PC-9 (cell line): ENCODE measurements around the gene HIPK4. TPM values are rescaled to one million over a fixed set of nuclear protein-coding genes. Genes with fewer than 3 reads are reported as not detected.

Experiments used
- BruUV-seq: library from RNA; stranded (reverse); fragments of 400-500 nt; replicated peaks from 2 replicates; lab custom pipeline; 2021; lab: Mats Ljungman, UMichigan
- CTCF ChIA-PET: fragments of 300-600 bp; sonication (Branson Sonifier 250); formaldehyde crosslinking; loops from one replicate; lab custom pipeline; 2022; ENCODE audit warnings: antibody characterized with exemption; lab: Charles Lee
- POLR2A ChIA-PET: fragments of 300-600 bp; sonication (Branson Sonifier 250); formaldehyde crosslinking; loops from one replicate; lab custom pipeline; 2022; ENCODE audit warnings: antibody characterized with exemption; ENCODE audit not compliant: unreplicated experiment; lab: Charles Lee
- DNase-seq, 2 experiments: peaks; one replicate each; pipeline versions ENCODE4 v3.0.0 to v3.0.0-alpha.2; 2015 to 2022; ENCODE audit warnings: mixed read lengths in 1 of 2
- H2AFZ ChIP-seq: fragments of 200-600 bp; sonication (generic); 2 replicates; pipeline ENCODE4 v1.8.1; 2017; ENCODE audit warnings: antibody characterized with exemption
- H3F3A ChIP-seq: fragments of 200-600 bp; sonication (generic); 2 replicates; pipeline ENCODE4 v1.8.1; 2017; ENCODE audit warnings: antibody characterized with exemption, mild to moderate bottlenecking, low read depth; ENCODE audit not compliant: insufficient read depth
- H3K27ac ChIP-seq: fragments of 200-600 bp; sonication (generic); 2 replicates; pipeline ENCODE4 v1.6.1; 2016; ENCODE audit warnings: mixed run types
- H3K27me3 ChIP-seq: fragments of 200-600 bp; sonication (generic); 2 replicates; pipeline ENCODE4 v1.6.1; 2016; ENCODE audit warnings: low read depth, mixed run types; ENCODE audit not compliant: insufficient read depth
- H3K36me3 ChIP-seq: fragments of 200-600 bp; sonication (generic); 2 replicates; pipeline ENCODE4 v1.6.1; 2016; ENCODE audit warnings: low read depth, mixed run types
- H3K4me1 ChIP-seq: fragments of 200-600 bp; sonication (generic); replicated peaks from 2 replicates; pipeline ENCODE4 v1.6.1; 2016; ENCODE audit warnings: mixed run types; ENCODE audit not compliant: insufficient read depth
- H3K4me2 ChIP-seq: fragments of 200-600 bp; sonication (generic); 2 replicates; pipeline ENCODE4 v1.6.1; 2017; ENCODE audit warnings: mixed run types
- H3K4me3 ChIP-seq: fragments of 200-600 bp; sonication (generic); 2 replicates; pipeline ENCODE4 v1.6.1; 2016; ENCODE audit warnings: mixed run types
- H3K79me2 ChIP-seq: fragments of 200-600 bp; sonication (generic); 2 replicates; pipeline ENCODE4 v1.6.1; 2017; ENCODE audit warnings: low read depth, mixed run types
- H3K9me2 ChIP-seq: fragments of 200-600 bp; sonication (generic); 2 replicates; pipeline ENCODE4 v1.8.1; 2017; ENCODE audit warnings: mild to moderate bottlenecking; ENCODE audit not compliant: insufficient read depth
- H3K9me3 ChIP-seq: fragments of 200-600 bp; sonication (generic); 2 replicates; pipeline ENCODE4 v1.8.1; 2016; ENCODE audit warnings: low read depth; ENCODE audit not compliant: insufficient read depth
- H4K20me1 ChIP-seq: fragments of 200-600 bp; sonication (generic); 2 replicates; pipeline ENCODE4 v1.8.1; 2017; ENCODE audit not compliant: insufficient read depth
- CTCF ChIP-seq: fragments of 200-600 bp; sonication (generic); conservative IDR thresholded peaks from 2 replicates; pipeline ENCODE4 v1.6.1; 2017; ENCODE audit warnings: mixed run types, antibody characterized with exemption, mild to moderate bottlenecking, moderate library complexity
- EZH2 ChIP-seq: fragments of 200-600 bp; sonication (generic); IDR thresholded peaks from 2 replicates; pipeline ENCODE4 v1.8.0; 2017; ENCODE audit warnings: antibody characterized with exemption, low read depth
- intact Hi-C: fragments of 100-400 bp; cut with micrococcal nuclease; formaldehyde crosslinking; loops from one replicate; pipeline ENCODE4 v1.10.0; 2022; ENCODE audit not compliant: unreplicated experiment
- total RNA-seq: library from RNA; stranded (reverse); gene quantifications from 2 replicates; pipeline ENCODE4 v1.2.3, GENCODE V29; 2021

HIPK4 gene
- total RNA-seq, 1 experiment from 2014 or later: 0.37 TPM

DNA sequence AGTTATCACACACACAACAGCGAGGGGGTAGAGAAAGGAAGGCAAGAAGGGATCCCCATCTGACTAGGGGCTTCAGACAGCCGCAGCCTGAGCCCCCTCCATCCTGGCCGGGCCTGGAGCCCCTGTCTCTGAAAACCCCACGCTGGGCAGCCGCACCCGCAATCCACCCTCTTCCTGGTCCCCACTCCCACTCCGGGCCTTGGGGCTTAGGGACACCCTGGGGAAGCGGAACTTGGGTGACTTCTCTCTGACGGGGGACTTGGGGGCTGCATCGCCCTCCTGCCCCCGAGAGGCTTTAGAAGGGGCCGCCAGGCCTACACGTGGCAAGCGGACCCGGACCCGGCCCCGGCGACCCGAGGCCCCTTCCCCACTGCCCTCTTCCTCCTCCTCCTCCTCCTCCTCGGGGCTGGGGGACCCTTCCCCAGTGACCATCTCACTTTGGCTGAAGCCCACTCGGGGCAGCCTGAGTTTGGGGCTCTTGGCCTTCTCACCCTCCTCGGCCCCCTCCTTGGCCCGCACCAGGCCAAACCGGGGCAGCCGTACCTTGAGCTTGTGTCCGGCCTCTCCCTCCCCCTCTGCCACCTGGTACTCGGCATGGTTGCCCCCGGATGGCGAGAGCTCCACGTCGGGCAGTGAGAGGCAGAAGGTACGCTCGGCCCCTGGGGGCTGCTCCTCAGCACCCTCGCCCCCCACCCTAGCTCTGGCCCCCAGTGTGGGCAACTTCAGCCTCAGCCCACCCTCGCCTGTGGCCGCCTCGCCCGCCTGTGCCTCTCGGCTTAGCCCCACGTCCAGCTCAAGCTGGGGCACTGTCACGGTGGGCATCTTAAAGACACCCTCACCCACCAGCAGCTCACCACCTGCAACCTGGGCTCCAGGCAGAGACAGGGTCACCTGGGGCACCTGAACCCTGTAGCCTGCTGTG lies 4.2 kb upstream of the HIPK4 start:
- H3K4me2 ChIP-seq: peak overlapping the region; percentile 77; the same call in 1 of the 2 replicates
- intact Hi-C loops: loop anchor here (2.0 to 10.0 kb wide), 3 partner anchors 47 to 131 kb away; partner anchors contain the start of genes BLVRB, C19orf47 and PLD3
- TF ChIP-seq CTCF (no peak), EZH2 (no peak)
- no peaks in the 10 kb centered on the region for H3K36me3 ChIP-seq
- no peaks in the 10 kb centered on the region for H3K9me2 ChIP-seq
- H4K20me1 ChIP-seq: no peaks in the 10 kb centered on the region
- no peak overlapping the region for H2AFZ ChIP-seq
- no peaks in the 10 kb centered on the region for H3K27me3 ChIP-seq
- no peak overlapping the region for H3K27ac ChIP-seq
- H3K9me3 ChIP-seq: no peaks in the 10 kb centered on the region
- H3K79me2 ChIP-seq: no peaks in the 10 kb centered on the region
- POLR2A ChIA-PET: no interaction called here
- no TSS peak for BruUV-seq
- peaks cover 18% of the 10 kb centered on the region for H3K4me1 ChIP-seq
- H3K4me3 ChIP-seq: no peak overlapping the region
- no peaks in the 10 kb centered on the region for H3F3A ChIP-seq
- CTCF ChIA-PET: interaction anchor here (0.5 to 0.7 kb wide), 3 partner anchors 18 to 77 kb away, joined by 3 to 4 read pairs (median 3); no protein-coding TSS in a partner anchor
- no peak for DNase-seq

DNA sequence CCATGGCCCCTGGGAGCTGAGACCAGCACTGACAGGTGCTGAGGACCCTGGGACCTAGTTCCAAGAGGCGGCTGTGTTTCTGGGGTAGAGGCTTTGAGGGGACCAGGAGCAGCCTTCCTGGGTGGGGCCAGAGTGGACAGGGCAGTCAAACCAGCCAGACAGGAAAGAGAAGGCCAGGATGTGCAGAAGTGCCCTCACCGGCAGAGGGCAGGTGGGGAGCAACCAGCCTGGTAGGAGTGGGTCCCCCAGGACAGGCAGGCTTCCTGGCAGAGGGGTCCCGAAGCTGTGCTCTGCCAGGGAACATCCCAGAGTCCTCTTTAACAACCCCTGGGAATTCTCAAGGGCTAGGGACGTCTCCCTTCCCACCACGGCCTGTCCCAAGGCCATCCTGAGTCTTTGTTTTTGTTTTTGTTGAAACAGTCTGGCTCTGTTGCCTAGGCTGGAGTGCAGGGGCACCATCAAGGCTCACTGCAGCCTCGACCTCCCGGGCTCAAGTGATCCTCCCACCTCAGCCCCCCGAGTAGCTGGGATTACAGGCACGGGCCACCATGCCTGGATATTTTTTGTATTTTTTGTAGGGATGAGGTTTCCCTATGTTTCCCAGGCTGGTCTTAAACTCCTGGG lies 3.0 kb upstream of the HIPK4 start:
- H3K36me3 ChIP-seq: no peaks in the 10 kb centered on the region
- POLR2A ChIA-PET: no interaction called here
- H3K79me2 ChIP-seq: no peaks in the 10 kb centered on the region
- TF ChIP-seq EZH2 (no peak), CTCF (peak; percentile 76)
- peak; percentile 70 to 85 for DNase-seq
- no TSS peak for BruUV-seq
- H4K20me1 ChIP-seq: no peaks in the 10 kb centered on the region
- H3K9me3 ChIP-seq: no peaks in the 10 kb centered on the region
- CTCF ChIA-PET: interaction anchor here (0.7 kb wide), 1 partner anchor 17 kb away, joined by 3 read pairs; no protein-coding TSS in a partner anchor
- no peaks in the 10 kb centered on the region for H3K27me3 ChIP-seq
- H3K4me3 ChIP-seq: peak overlapping the region; percentile 40; the same call in 1 of the 2 replicates
- H3F3A ChIP-seq: no peaks in the 10 kb centered on the region; the same call in 1 of the 2 replicates
- H3K4me2 ChIP-seq: peak overlapping the region; percentile 77
- peak overlapping the region; percentile 33; the same call in 1 of the 2 replicates for H3K27ac ChIP-seq
- peak overlapping the region; percentile 73 for H2AFZ ChIP-seq
- no peaks in the 10 kb centered on the region for H3K9me2 ChIP-seq
- peaks cover 18% of the 10 kb centered on the region for H3K4me1 ChIP-seq
- intact Hi-C loops: loop anchor here (2.0 to 10.0 kb wide), 3 partner anchors 46 to 132 kb away; partner anchors contain the start of genes BLVRB, C19orf47 and PLD3

- Histone ChIP-seq H3K4me3 (no peak overlapping the region), H3K36me3 (no peaks in the 10 kb centered on the region), H3F3A (no peaks in the 10 kb centered on the region; the same call in 1 of the 2 replicates), H3K9me2 (no peaks in the 10 kb centered on the region), H3K79me2 (no peaks in the 10 kb centered on the region), H3K4me1 (peaks cover 18% of the 10 kb centered on the region), H2AFZ (peak overlapping the region; percentile 73; the same call in 1 of the 2 replicates), H3K4me2 (peak overlapping the region; percentile 77), H3K9me3 (no peaks in the 10 kb centered on the region), H3K27ac (no peak overlapping the region), H3K27me3 (no peaks in the 10 kb centered on the region), H4K20me1 (no peaks in the 10 kb centered on the region)
- POLR2A ChIA-PET: no interaction called here
- intact Hi-C loops: loop anchor here (2.0 to 10.0 kb wide), 3 partner anchors 45 to 133 kb away; partner anchors contain the start of genes BLVRB, C19orf47 and PLD3
- CTCF ChIA-PET: no interaction called here
- no peak for DNase-seq
- TF ChIP-seq EZH2 (no peak), CTCF (no peak)
- no TSS peak for BruUV-seq
Measured at GRCh38 chr19:40392123-40392522, 2.1 kb upstream of the HIPK4 start.
